Smooth muscle cell (in vitro differentiated cells): ENCODE results near the gene NR2C2AP. TPM values are rescaled to one million over a fixed set of nuclear protein-coding genes. Genes with fewer than 3 reads are reported as not detected.

Source experiments
- DNase-seq: peaks from one replicate; lab custom pipeline; 2025; ENCODE audit not compliant: unreplicated experiment; lab: John Stamatoyannopoulos, UW
- H2AFZ ChIP-seq: fragments of 200-600 bp; sonication (generic); 2 replicates; pipeline ENCODE4 v1.6.0; 2016; ENCODE audit warnings: antibody characterized with exemption, low read depth, mild to moderate bottlenecking
- H3F3A ChIP-seq: fragments of 200-600 bp; sonication (generic); 2 replicates; pipeline ENCODE4 v1.6.0; 2017; ENCODE audit warnings: antibody characterized with exemption, low read depth
- H3K27ac ChIP-seq: fragments of 200-600 bp; sonication (generic); 2 replicates; pipeline ENCODE4 v1.5.1; 2016; ENCODE audit warnings: low read depth, mild to moderate bottlenecking
- H3K27me3 ChIP-seq: fragments of 200-600 bp; sonication (generic); 2 replicates; pipeline ENCODE4 v1.6.1; 2016; ENCODE audit warnings: low read depth, mild to moderate bottlenecking
- H3K36me3 ChIP-seq: fragments of 200-600 bp; sonication (generic); 2 replicates; pipeline ENCODE4 v1.5.1; 2016; ENCODE audit warnings: low read depth
- H3K4me1 ChIP-seq: fragments of 200-600 bp; sonication (generic); 2 replicates; pipeline ENCODE4 v1.5.1; 2016; ENCODE audit warnings: low read depth
- H3K4me2 ChIP-seq: fragments of 200-600 bp; sonication (generic); 2 replicates; pipeline ENCODE4 v1.6.0; 2016; ENCODE audit warnings: mild to moderate bottlenecking
- H3K4me3 ChIP-seq: fragments of 200-600 bp; sonication (generic); 2 replicates; pipeline ENCODE4 v1.5.1; 2016; ENCODE audit warnings: mild to moderate bottlenecking
- H3K79me2 ChIP-seq: fragments of 200-600 bp; sonication (generic); 2 replicates; pipeline ENCODE4 v1.6.0; 2016; ENCODE audit warnings: low read depth, mild to moderate bottlenecking
- H3K9ac ChIP-seq: fragments of 200-600 bp; sonication (generic); 2 replicates; pipeline ENCODE4 v1.6.0; 2016; ENCODE audit warnings: low read depth
- H3K9me3 ChIP-seq: fragments of 200-600 bp; sonication (generic); replicated peaks from 2 replicates; pipeline ENCODE4 v1.5.1; 2016; ENCODE audit warnings: low read depth
- H4K20me1 ChIP-seq: fragments of 200-600 bp; sonication (generic); 2 replicates; pipeline ENCODE4 v1.6.0; 2016; ENCODE audit warnings: low read depth
- WGBS: methylation state at CpG from one replicate; pipeline ENCODE4 v1.1.7; 2016; ENCODE audit warnings: low lambda C conversion rate; 5-methylcytosine and 5-hydroxymethylcytosine counted together
- polyA plus RNA-seq: library from polyadenylated mRNA; unstranded; fragments of >200 nt; fragmentation: Nextera tagmentation; extraction: Ambion mirVana; gene quantifications from 2 replicates; pipeline ENCODE4 v1.2.1, GENCODE V29; 2016
- total RNA-seq: library from RNA; depleted of rRNA; stranded (reverse); fragments of >200 nt; gene quantifications from 2 replicates; pipeline ENCODE4 v1.2.3, GENCODE V29; 2014
- TF ChIP-seq, protein P1 (sequence below): fragments of 200-600 bp; sonication (generic); IDR thresholded peaks from 2 replicates; pipeline ENCODE4 v1.5.1; 2017; ENCODE audit warnings: borderline replicate concordance, mild to moderate bottlenecking, antibody characterized with exemption; ENCODE audit not compliant: insufficient read depth, poor library complexity, severe bottlenecking

Gene NR2C2AP
- total and polyA plus RNA-seq, 2 experiments from 2014 or later = 6.9 to 10.5 TPM

DNA sequence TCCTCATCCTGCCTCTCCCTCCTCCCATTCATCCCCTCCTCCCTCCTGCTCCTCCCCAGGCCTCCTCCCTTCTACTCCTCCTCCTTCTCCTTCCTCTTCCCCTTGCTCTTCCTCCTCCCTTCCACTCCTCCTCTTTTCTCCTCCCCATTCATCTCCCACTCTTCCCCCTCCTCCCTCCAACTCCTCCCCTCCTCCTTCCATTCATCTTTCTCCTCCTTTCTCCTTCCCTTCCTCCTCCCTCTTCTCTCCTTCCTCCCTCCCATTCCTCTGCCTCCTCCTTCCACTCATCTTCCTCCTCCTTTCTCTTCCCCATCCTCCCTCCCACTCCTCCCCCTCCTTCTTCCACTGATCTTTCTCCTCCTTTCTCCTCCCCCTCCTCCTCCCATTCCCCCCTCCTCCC lies 36.5 kb upstream of the NR2C2AP start:
- H3K79me2 ChIP-seq = no peaks in the 10 kb centered on the region
- H3K4me3 ChIP-seq = no peak overlapping the region
- H3K4me2 ChIP-seq = no peak overlapping the region
- no peaks in the 10 kb centered on the region for H4K20me1 ChIP-seq
- H3K36me3 ChIP-seq = no peaks in the 10 kb centered on the region
- H3K4me1 ChIP-seq = no peaks in the 10 kb centered on the region
- no peak overlapping the region for H3K9ac ChIP-seq
- no peak overlapping the region for H2AFZ ChIP-seq
- H3K27ac ChIP-seq = no peak overlapping the region
- peaks cover 9% of the 10 kb centered on the region for H3K27me3 ChIP-seq
- no peaks in the 10 kb centered on the region for H3K9me3 ChIP-seq
- DNase-seq = no peak
- TF ChIP-seq, protein P1, sequence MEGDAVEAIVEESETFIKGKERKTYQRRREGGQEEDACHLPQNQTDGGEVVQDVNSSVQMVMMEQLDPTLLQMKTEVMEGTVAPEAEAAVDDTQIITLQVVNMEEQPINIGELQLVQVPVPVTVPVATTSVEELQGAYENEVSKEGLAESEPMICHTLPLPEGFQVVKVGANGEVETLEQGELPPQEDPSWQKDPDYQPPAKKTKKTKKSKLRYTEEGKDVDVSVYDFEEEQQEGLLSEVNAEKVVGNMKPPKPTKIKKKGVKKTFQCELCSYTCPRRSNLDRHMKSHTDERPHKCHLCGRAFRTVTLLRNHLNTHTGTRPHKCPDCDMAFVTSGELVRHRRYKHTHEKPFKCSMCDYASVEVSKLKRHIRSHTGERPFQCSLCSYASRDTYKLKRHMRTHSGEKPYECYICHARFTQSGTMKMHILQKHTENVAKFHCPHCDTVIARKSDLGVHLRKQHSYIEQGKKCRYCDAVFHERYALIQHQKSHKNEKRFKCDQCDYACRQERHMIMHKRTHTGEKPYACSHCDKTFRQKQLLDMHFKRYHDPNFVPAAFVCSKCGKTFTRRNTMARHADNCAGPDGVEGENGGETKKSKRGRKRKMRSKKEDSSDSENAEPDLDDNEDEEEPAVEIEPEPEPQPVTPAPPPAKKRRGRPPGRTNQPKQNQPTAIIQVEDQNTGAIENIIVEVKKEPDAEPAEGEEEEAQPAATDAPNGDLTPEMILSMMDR = no peak
- H3F3A ChIP-seq = no peaks in the 10 kb centered on the region

DNA sequence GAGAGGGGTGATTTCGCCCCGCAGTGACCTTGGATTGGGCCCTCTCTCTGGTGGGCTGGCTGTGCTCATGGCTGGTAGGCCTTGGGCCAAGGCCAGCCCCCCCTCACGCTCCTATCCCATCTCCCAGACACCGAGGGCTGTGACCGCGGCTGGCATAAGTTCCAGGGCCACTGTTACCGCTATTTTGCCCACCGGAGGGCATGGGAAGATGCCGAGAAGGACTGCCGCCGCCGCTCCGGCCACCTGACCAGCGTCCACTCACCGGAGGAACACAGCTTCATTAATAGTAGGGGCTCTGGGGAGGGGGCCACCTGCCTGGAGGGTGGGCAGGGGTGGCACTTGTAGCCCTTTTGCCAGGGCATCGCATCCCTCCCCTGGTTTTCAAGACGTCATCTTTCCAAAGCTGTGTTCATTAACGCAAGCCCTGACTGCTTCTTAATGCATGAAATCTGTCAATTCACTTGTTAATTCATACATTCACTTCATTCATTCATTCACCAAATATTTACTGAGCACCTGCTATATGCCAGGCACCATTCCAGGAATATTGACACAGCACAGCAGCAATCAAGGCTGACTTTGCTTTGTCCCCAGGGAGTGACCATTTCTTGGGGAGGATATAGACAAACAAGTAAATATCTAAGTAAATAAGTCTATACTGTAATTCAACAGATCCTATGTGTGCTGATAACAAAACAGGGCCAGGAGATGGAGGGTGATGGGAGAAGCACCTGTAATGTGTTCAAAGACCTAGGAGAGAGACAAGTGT lies 35.1 kb upstream of the NR2C2AP start:
- no peaks in the 10 kb centered on the region for H3K79me2 ChIP-seq
- H3K9ac ChIP-seq = no peak overlapping the region
- peaks cover 9% of the 10 kb centered on the region for H3K27me3 ChIP-seq
- H3K4me2 ChIP-seq = no peak overlapping the region
- no peak overlapping the region for H3K4me3 ChIP-seq
- H3K4me1 ChIP-seq = no peaks in the 10 kb centered on the region
- TF ChIP-seq, protein P1 = no peak
- H2AFZ ChIP-seq = no peak overlapping the region
- no peaks in the 10 kb centered on the region for H4K20me1 ChIP-seq
- H3F3A ChIP-seq = no peaks in the 10 kb centered on the region
- WGBS = 86% methylated on average over 18 of the region's 18 CpGs
- no peak for DNase-seq
- H3K27ac ChIP-seq = no peak overlapping the region
- H3K9me3 ChIP-seq = peaks cover 5% of the 10 kb centered on the region
- H3K36me3 ChIP-seq = no peaks in the 10 kb centered on the region

GRCh38 chr19:19236173-19236572 lies 33.0 kb upstream of the NR2C2AP start:
- H3K4me1 ChIP-seq = no peaks in the 10 kb centered on the region
- no peak overlapping the region for H2AFZ ChIP-seq
- no peak overlapping the region for H3K9ac ChIP-seq
- no peak overlapping the region for H3K27ac ChIP-seq
- no peak overlapping the region for H3K4me2 ChIP-seq
- no peak for DNase-seq
- no peaks in the 10 kb centered on the region for H3K36me3 ChIP-seq
- peaks cover 9% of the 10 kb centered on the region for H3K27me3 ChIP-seq
- no peaks in the 10 kb centered on the region for H3K79me2 ChIP-seq
- peaks cover 5% of the 10 kb centered on the region for H3K9me3 ChIP-seq
- H3F3A ChIP-seq = no peaks in the 10 kb centered on the region
- no peak overlapping the region for H3K4me3 ChIP-seq
- TF ChIP-seq, protein P1 = no peak
- no peaks in the 10 kb centered on the region for H4K20me1 ChIP-seq

DNA sequence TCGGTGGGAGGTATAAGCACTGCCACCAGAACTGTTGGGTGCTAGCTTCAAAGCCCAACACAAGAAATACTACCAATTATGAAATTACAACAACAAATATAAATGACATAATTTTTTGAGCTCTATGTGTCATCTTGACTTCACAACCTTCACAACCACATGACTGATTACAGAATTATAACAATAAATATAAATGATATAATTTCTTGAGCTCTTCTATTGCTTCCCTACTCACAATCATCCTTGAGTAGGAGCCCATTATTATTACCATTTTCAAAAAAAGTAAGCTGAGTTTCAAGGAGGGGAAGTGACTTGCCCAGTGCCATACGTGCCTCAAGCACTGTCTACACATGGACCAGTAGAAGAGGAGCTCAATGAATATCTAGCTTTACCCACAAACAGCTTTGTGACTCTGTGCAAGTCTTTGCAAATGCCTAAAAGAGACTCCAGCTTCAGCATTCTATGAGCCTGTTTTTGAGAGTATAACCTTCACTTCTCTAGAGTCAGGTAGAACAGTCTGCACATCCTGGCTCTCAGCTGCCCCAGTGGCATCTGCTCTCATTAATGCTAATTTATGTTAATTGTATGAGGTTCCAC lies 31.1 kb upstream of the NR2C2AP start:
- DNase-seq = no peak
- 89% methylated on average over 2 of the region's 2 CpGs for WGBS
- H3K79me2 ChIP-seq = no peaks in the 10 kb centered on the region
- no peaks in the 10 kb centered on the region for H3F3A ChIP-seq
- no peaks in the 10 kb centered on the region for H4K20me1 ChIP-seq
- no peak overlapping the region for H3K27ac ChIP-seq
- no peaks in the 10 kb centered on the region for H3K4me1 ChIP-seq
- H3K9ac ChIP-seq = no peak overlapping the region
- H3K4me3 ChIP-seq = no peak overlapping the region
- H3K4me2 ChIP-seq = no peak overlapping the region
- no peaks in the 10 kb centered on the region for H3K36me3 ChIP-seq
- H3K27me3 ChIP-seq = peaks cover 3% of the 10 kb centered on the region
- H2AFZ ChIP-seq = no peak overlapping the region
- TF ChIP-seq, protein P1 = no peak
- peaks cover 5% of the 10 kb centered on the region for H3K9me3 ChIP-seq
